ENCODE measurements around the gene GCK. TPM values are rescaled to one million over a fixed set of nuclear protein-coding genes. Genes with fewer than 3 reads are reported as not detected.

GCK gene
- total RNA-seq, 1 experiment from 2014 or later = not detected

GRCh38 chr7:44104860-44105771, 84.1 kb downstream of the GCK start:
- H3K4me3 Mint-ChIP-seq (ENCODE audit: unreplicated experiment) = no peak overlapping the region
- no peaks in the 10 kb centered on the region for H3K9me3 Mint-ChIP-seq (ENCODE audit: unreplicated experiment)
- peaks cover 6% of the 10 kb centered on the region for H3K36me3 Mint-ChIP-seq (ENCODE audit: insufficient read depth, unreplicated experiment)
- no peaks in the 10 kb centered on the region; the same call in 1 of the 2 replicates for H3K27me3 ChIP-seq (replicated peaks; ENCODE audit: control insufficient read depth, insufficient read depth, low read length)
- H3K4me3 ChIP-seq (ENCODE audit: low read depth, low read length) = no peak overlapping the region
- no TSS peak for BruUV-seq (replicated peaks)
- H3K4me1 ChIP-seq = no peaks in the 10 kb centered on the region; the same call in 1 of the 2 replicates
- no peaks in the 10 kb centered on the region for H3K36me3 ChIP-seq (ENCODE audit: control insufficient read depth, insufficient read depth, low read length)
- H3K27me3 Mint-ChIP-seq (ENCODE audit: insufficient read depth, unreplicated experiment) = no peaks in the 10 kb centered on the region
- CTCF ChIA-PET = no interaction called here
- TF ChIP-seq CTCF (IDR thresholded peaks at IDR 0.05; ENCODE audit: insufficient read depth in 1 of 2, low read depth in 1 of 2, low read length in 1 of 2, severe bottlenecking in 1 of 2, unreplicated experiment in 1 of 2) = no peak
- intact Hi-C loops (cut with micrococcal nuclease; ENCODE audit: unreplicated experiment) = no loop called here
- no peaks in the 10 kb centered on the region for H3K4me1 Mint-ChIP-seq (ENCODE audit: low read depth, unreplicated experiment)
- no peak overlapping the region for H3K27ac Mint-ChIP-seq (ENCODE audit: unreplicated experiment)
- POLR2A ChIA-PET = no interaction called here
- H3K9me3 ChIP-seq = no peaks in the 10 kb centered on the region
- DNase-seq = no peak

- Histone ChIP-seq H3K36me3 (ENCODE audit: control insufficient read depth, insufficient read depth, low read length) (no peaks in the 10 kb centered on the region), H3K4me1 (no peaks in the 10 kb centered on the region; the same call in 1 of the 2 replicates), H3K4me3 (ENCODE audit: low read depth, low read length) (no peak within 1 kb of the TSS), H3K27me3 (replicated peaks; ENCODE audit: control insufficient read depth, insufficient read depth, low read length) (no peaks in the 10 kb centered on the region; the same call in 1 of the 2 replicates), H3K9me3 (no peaks in the 10 kb centered on the region)
- no peak for TF ChIP-seq CTCF (IDR thresholded peaks at IDR 0.05; ENCODE audit: insufficient read depth in 1 of 2, low read depth in 1 of 2, low read length in 1 of 2, severe bottlenecking in 1 of 2, unreplicated experiment in 1 of 2)
- H3K36me3 Mint-ChIP-seq (ENCODE audit: insufficient read depth, unreplicated experiment) = peaks cover 6% of the 10 kb centered on the region
- H3K4me1 Mint-ChIP-seq (ENCODE audit: low read depth, unreplicated experiment) = no peaks in the 10 kb centered on the region
- H3K27me3 Mint-ChIP-seq (ENCODE audit: insufficient read depth, unreplicated experiment) = no peaks in the 10 kb centered on the region
- H3K27ac Mint-ChIP-seq (ENCODE audit: unreplicated experiment) = no peak within 1 kb of the TSS
- no peaks in the 10 kb centered on the region for H3K9me3 Mint-ChIP-seq (ENCODE audit: unreplicated experiment)
- DNase-seq = no peak
- intact Hi-C loops (cut with micrococcal nuclease; ENCODE audit: unreplicated experiment) = no loop called here
- CTCF ChIA-PET = no interaction called here
- no TSS peak for BruUV-seq (replicated peaks)
- H3K4me3 Mint-ChIP-seq (ENCODE audit: unreplicated experiment) = no peak within 1 kb of the TSS
- POLR2A ChIA-PET = no interaction called here
These were observed 85.0 kb downstream of the GCK start, which contains the start of gene AEBP1 for GRCh38 chr7:44103923-44104859. AEBP1 (plus strand) TSS chr7:44104345; CDS start chr7:44104666, 321 bp downstream.

GRCh38 chr7:44103566-44103922, 85.7 kb downstream of the GCK start:
- H3K9me3 Mint-ChIP-seq (ENCODE audit: unreplicated experiment) = no peaks in the 10 kb centered on the region

More at GRCh38 chr7:44103566-44103922, 85.7 kb downstream of the GCK start:
- ChIA-PET POLR2A (no interaction called here), CTCF (no interaction called here)
- H3K4me1 ChIP-seq = no peaks in the 10 kb centered on the region; the same call in 1 of the 2 replicates
- H3K36me3 ChIP-seq (ENCODE audit: control insufficient read depth, insufficient read depth, low read length) = no peaks in the 10 kb centered on the region
- Mint-ChIP-seq H3K27me3 (ENCODE audit: insufficient read depth, unreplicated experiment) (no peaks in the 10 kb centered on the region), H3K4me3 (ENCODE audit: unreplicated experiment) (no peak overlapping the region), H3K36me3 (ENCODE audit: insufficient read depth, unreplicated experiment) (peaks cover 6% of the 10 kb centered on the region), H3K27ac (ENCODE audit: unreplicated experiment) (no peak overlapping the region), H3K4me1 (ENCODE audit: low read depth, unreplicated experiment) (no peaks in the 10 kb centered on the region)
- H3K4me3 ChIP-seq (ENCODE audit: low read depth, low read length) = no peak overlapping the region
- intact Hi-C loops (cut with micrococcal nuclease; ENCODE audit: unreplicated experiment) = no loop called here
- BruUV-seq (replicated peaks) = no TSS peak
- DNase-seq = no peak
- no peaks in the 10 kb centered on the region; the same call in 1 of the 2 replicates for H3K27me3 ChIP-seq (replicated peaks; ENCODE audit: control insufficient read depth, insufficient read depth, low read length)
- TF ChIP-seq CTCF (IDR thresholded peaks at IDR 0.05; ENCODE audit: insufficient read depth in 1 of 2, low read depth in 1 of 2, low read length in 1 of 2, severe bottlenecking in 1 of 2, unreplicated experiment in 1 of 2) = no peak
- no peaks in the 10 kb centered on the region for H3K9me3 ChIP-seq
